C4-2B (cell line): ENCODE data around the gene MGRN1.
A peak's percentile ranks its signal among the peaks of the same experiment; 100 is the strongest.

ENCODE experiments used
- H3K27ac ChIP-seq: fragments of 450-650 bp; 2 replicates; pipeline ENCODE4 v1.5.1; 2017
- CTCF ChIP-seq: fragments of 450-650 bp; conservative IDR thresholded peaks from 2 replicates; pipeline ENCODE4 v1.5.1; 2017; ENCODE audit warnings: mild to moderate bottlenecking
- ZFX ChIP-seq: fragments of 450-650 bp; IDR thresholded peaks from 2 replicates; pipeline ENCODE4 v1.6.1; 2017

The MGRN1 gene

GRCh38 chr16:4664538-4665418 lies 40.2 kb downstream of the MGRN1 start:
- H3K27ac ChIP-seq: no peak overlapping the region
- no peak for TF ChIP-seq CTCF
- TF ChIP-seq ZFX: no peak

GRCh38 chr16:4666537-4667202 lies 42.0 kb downstream of the MGRN1 start:
- TF ChIP-seq ZFX (no peak), CTCF (no peak)
- H3K27ac ChIP-seq: no peak overlapping the region

- peak overlapping the region; percentile 79 for H3K27ac ChIP-seq
- TF ChIP-seq ZFX: no peak
- TF ChIP-seq CTCF: no peak
Observed at GRCh38 chr16:4667203-4667963, 42.8 kb downstream of the MGRN1 start.

GRCh38 chr16:4668313-4668960 lies 43.8 kb downstream of the MGRN1 start:
- peak overlapping the region; percentile 79 for H3K27ac ChIP-seq
- TF ChIP-seq CTCF (no peak), ZFX (no peak)

GRCh38 chr16:4673387-4674046 lies 48.9 kb downstream of the MGRN1 start:
- no peak overlapping the region for H3K27ac ChIP-seq
- TF ChIP-seq CTCF: no peak
- no peak for TF ChIP-seq ZFX

- no peak overlapping the region for H3K27ac ChIP-seq
- TF ChIP-seq CTCF: no peak
- no peak for TF ChIP-seq ZFX
Observed at GRCh38 chr16:4674926-4675530, 50.4 kb downstream of the MGRN1 start.
